IMR-90 (cell line): ENCODE results near the gene ARMC3. TPM values are rescaled to one million over a fixed set of nuclear protein-coding genes. Genes with fewer than 3 reads are reported as not detected.

ENCODE experiments used
- ATAC-seq: fragments of 200-7000 bp; cut with Tn5 transposase; 2 replicates; pipeline ENCODE4 v1.9.1; 2020; ENCODE audit warnings: low read depth, mild to moderate bottlenecking, moderate library complexity
- BruUV-seq: library from RNA; stranded (reverse); fragments of 400-500 nt; replicated peaks from 2 replicates; lab custom pipeline; 2021; lab: Mats Ljungman, UMichigan
- CTCF ChIA-PET: fragments of 300-600 bp; formaldehyde crosslinking; extraction: SDS; loops from one replicate; lab custom pipeline; 2021; ENCODE audit warnings: antibody characterized with exemption; lab: Yijun Ruan, JAX
- POLR2A ChIA-PET: fragments of 300-600 bp; sonication (Branson Sonifier 250); formaldehyde crosslinking; loops from one replicate; lab custom pipeline; 2022; ENCODE audit warnings: antibody characterized with exemption; ENCODE audit not compliant: unreplicated experiment; lab: Charles Lee
- DNase-seq: peaks from one replicate; pipeline ENCODE4 v3.0.0; 2013
- H2AFZ ChIP-seq: replicated peaks from 2 replicates; pipeline ENCODE3; 2013; ENCODE audit warnings: low read length, mild to moderate bottlenecking; ENCODE audit not compliant: poor library complexity
- H2AK5ac ChIP-seq: 2 replicates; pipeline ENCODE4 v1.6.1; 2013; ENCODE audit warnings: low read depth, low read length, inconsistent platforms
- H2AK9ac ChIP-seq: replicated peaks from 2 replicates; pipeline ENCODE3; 2013; ENCODE audit warnings: mild to moderate bottlenecking, low read depth, low read length, moderate library complexity; ENCODE audit not compliant: poor library complexity
- H2BK120ac ChIP-seq: 2 replicates; pipeline ENCODE4 v1.6.1; 2013; ENCODE audit warnings: low read depth, low read length, inconsistent platforms
- H2BK15ac ChIP-seq: 3 replicates; pipeline ENCODE4 v1.6.1; 2013; ENCODE audit warnings: low read depth, low read length, inconsistent platforms
- H2BK20ac ChIP-seq: 2 replicates; pipeline ENCODE4 v1.6.1; 2013; ENCODE audit warnings: low read depth, mild to moderate bottlenecking, inconsistent platforms, low read length, moderate library complexity
- H2BK5ac ChIP-seq: 2 replicates; pipeline ENCODE4 v1.6.1; 2013; ENCODE audit warnings: mild to moderate bottlenecking, low read depth, low read length, inconsistent platforms; ENCODE audit not compliant: poor library complexity, severe bottlenecking
- H3K14ac ChIP-seq: replicated peaks from 2 replicates; pipeline ENCODE4 v1.6.1; 2013; ENCODE audit warnings: low read depth, low read length, inconsistent platforms
- H3K18ac ChIP-seq: 2 replicates; pipeline ENCODE4 v1.6.1; 2013; ENCODE audit warnings: low read depth, low read length, control low read depth
- H3K23ac ChIP-seq: 2 replicates; pipeline ENCODE4 v1.6.1; 2013; ENCODE audit warnings: low read depth, low read length, inconsistent platforms
- H3K27ac ChIP-seq: 2 replicates; pipeline ENCODE4 v1.5.1; 2013; ENCODE audit warnings: mild to moderate bottlenecking, control low read depth, low read length; ENCODE audit not compliant: insufficient read depth
- H3K27me3 ChIP-seq: 2 replicates; pipeline ENCODE4 v1.6.1; 2013; ENCODE audit warnings: low read length; ENCODE audit not compliant: control insufficient read depth, insufficient read depth
- H3K36me3 ChIP-seq: 2 replicates; pipeline ENCODE4 v1.6.1; 2013; ENCODE audit warnings: low read length, mixed read lengths; ENCODE audit not compliant: control insufficient read depth, insufficient read depth
- H3K4ac ChIP-seq: 2 replicates; pipeline ENCODE4 v1.6.1; 2013; ENCODE audit warnings: low read depth, low read length, inconsistent platforms
- H3K4me1 ChIP-seq: 2 replicates; pipeline ENCODE4 v1.6.1; 2013; ENCODE audit warnings: low read length, mixed read lengths; ENCODE audit not compliant: control insufficient read depth, insufficient read depth
- H3K4me2 ChIP-seq: 2 replicates; pipeline ENCODE4 v1.6.1; 2013; ENCODE audit warnings: low read depth, mild to moderate bottlenecking, control low read depth, low read length, moderate library complexity
- H3K4me3 ChIP-seq: 2 replicates; pipeline ENCODE4 v1.5.1; 2013; ENCODE audit warnings: low read depth, mild to moderate bottlenecking, control low read depth, low read length, moderate library complexity; ENCODE audit not compliant: insufficient read depth
- H3K56ac ChIP-seq: 2 replicates; pipeline ENCODE4 v1.6.1; 2013; ENCODE audit warnings: low read length, inconsistent platforms; ENCODE audit not compliant: insufficient read depth; ENCODE audit errors: extremely low read depth
- H3K79me1 ChIP-seq, 2 experiments: 2 replicates each; pipeline ENCODE4 v1.6.1; 2013; ENCODE audit warnings: low read length in 2 of 2, inconsistent platforms in 1 of 2, low read depth in 1 of 2
- H3K9ac ChIP-seq: 2 replicates; pipeline ENCODE4 v1.6.1; 2013; ENCODE audit warnings: low read depth, low read length, control low read depth
- H3K9me1 ChIP-seq: 2 replicates; pipeline ENCODE4 v1.6.1; 2013; ENCODE audit warnings: low read length, inconsistent platforms; ENCODE audit not compliant: insufficient read depth
- H3K9me3 ChIP-seq: 2 replicates; pipeline ENCODE4 v1.6.1; 2013; ENCODE audit warnings: low read length; ENCODE audit not compliant: control insufficient read depth, insufficient read depth
- H4K20me1 ChIP-seq: 2 replicates; pipeline ENCODE4 v1.6.1; 2013; ENCODE audit warnings: low read length, inconsistent platforms; ENCODE audit not compliant: insufficient read depth
- H4K5ac ChIP-seq: 2 replicates; pipeline ENCODE4 v1.6.1; 2013; ENCODE audit warnings: mild to moderate bottlenecking, low read depth, low read length, control low read depth
- H4K8ac ChIP-seq, 2 experiments: 2 replicates each; pipeline ENCODE4 v1.6.1; 2013; ENCODE audit warnings: low read depth in 2 of 2, low read length in 2 of 2, control low read depth in 1 of 2, inconsistent platforms in 1 of 2
- H4K91ac ChIP-seq: 2 replicates; pipeline ENCODE4 v1.6.1; 2013; ENCODE audit warnings: low read depth, low read length, inconsistent platforms; ENCODE audit not compliant: insufficient read depth
- BHLHE40 ChIP-seq: fragments of 150-350 bp; IDR thresholded peaks from 2 replicates; pipeline ENCODE4 v1.6.1; 2016; ENCODE audit warnings: mild to moderate bottlenecking, low read depth, low read length
- CEBPB ChIP-seq: IDR thresholded peaks from 2 replicates; pipeline ENCODE4 v1.6.1; 2012; ENCODE audit warnings: low read depth, low read length, improper control_type of control experiment
- CHD1 ChIP-seq: IDR thresholded peaks from 2 replicates; pipeline ENCODE4 v1.6.1; 2012; ENCODE audit warnings: low read depth, low read length, improper control_type of control experiment
- CTCF ChIP-seq: conservative IDR thresholded peaks from 2 replicates; pipeline ENCODE4 v1.5.1; 2012; ENCODE audit warnings: mild to moderate bottlenecking, low read depth, low read length, improper control_type of control experiment
- FOS ChIP-seq: fragments of 150-350 bp; IDR thresholded peaks from 2 replicates; pipeline ENCODE4 v1.6.1; 2016; ENCODE audit warnings: low read depth, low read length
- MAFK ChIP-seq: IDR thresholded peaks from 2 replicates; pipeline ENCODE4 v1.6.1; 2012; ENCODE audit warnings: low read depth, low read length, improper control_type of control experiment
- MXI1 ChIP-seq: IDR thresholded peaks from 2 replicates; pipeline ENCODE4 v1.6.1; 2012; ENCODE audit warnings: low read depth, mild to moderate bottlenecking, low read length, moderate library complexity, borderline replicate concordance
- POLR2A ChIP-seq: IDR thresholded peaks from 2 replicates; pipeline ENCODE4 v1.6.1; 2012; ENCODE audit warnings: mild to moderate bottlenecking, low read depth, low read length
- RCOR1 ChIP-seq: IDR thresholded peaks from 2 replicates; pipeline ENCODE4 v1.6.1; 2012; ENCODE audit warnings: mild to moderate bottlenecking, low read length, improper control_type of control experiment; ENCODE audit not compliant: insufficient replicate concordance
- RFX5 ChIP-seq: IDR thresholded peaks from 2 replicates; pipeline ENCODE4 v1.8.0; 2012; ENCODE audit warnings: low read depth, mild to moderate bottlenecking, low read length, moderate library complexity
- USF2 ChIP-seq: fragments of 150-350 bp; IDR thresholded peaks from 2 replicates; pipeline ENCODE4 v1.6.1; 2017; ENCODE audit warnings: mild to moderate bottlenecking, antibody characterized with exemption, low read length, low read depth
- WGBS, 2 experiments: methylation state at CpG; one replicate each; pipeline versions ENCODE4 v1.1.5 to v1.1.7; 2013; ENCODE audit warnings: missing lambda C conversion rate in 2 of 2; ENCODE audit not compliant: insufficient read length in 1 of 2; ENCODE audit errors: extremely low coverage in 2 of 2; 5-methylcytosine and 5-hydroxymethylcytosine counted together
- dilution Hi-C: fragments of 300-500 bp; cut with HindIII; formaldehyde crosslinking; loops from one replicate; pipeline ENCODE4 v1.14.3; 2018; ENCODE audit warnings: low sequenced_read_pairs; ENCODE audit not compliant: unreplicated experiment
- in situ Hi-C: fragments of 300-500 bp; cut with MboI; formaldehyde crosslinking; loops from 3 replicates; pipeline ENCODE4 v1.14.3; 2019; ENCODE audit warnings: low sequenced_read_pairs, inconsistent platforms, mixed read lengths
- intact Hi-C: fragments of 100-400 bp; cut with micrococcal nuclease; formaldehyde crosslinking; loops from 2 replicates; pipeline ENCODE4 v1.10.0; 2022
- polyA plus RNA-seq, 3 experiments: library from polyadenylated mRNA; depleted of rRNA; stranded (reverse); fragments of >200 nt; gene quantifications; 2 replicates each; pipeline ENCODE4 v1.2.3, GENCODE V29; 2012; ENCODE audit warnings: low replicate concordance in 1 of 3
- total RNA-seq: library from RNA; depleted of rRNA; stranded (reverse); fragments of >200 nt; gene quantifications from 2 replicates; pipeline ENCODE4 v1.2.3, GENCODE V29; 2012

Gene ARMC3
- total and polyA plus RNA-seq, 2 of the 4 experiments (the other 2 are of a cell fraction) = not detected

GRCh38 chr10:23040002-23040401, 112.1 kb downstream of the ARMC3 start:
- H4K8ac ChIP-seq = no peak overlapping the region
- POLR2A ChIA-PET = no interaction called here
- H4K91ac ChIP-seq = no peak overlapping the region
- no peak overlapping the region for H3K4me2 ChIP-seq
- H3K23ac ChIP-seq = no peak overlapping the region
- WGBS, 2 experiments = 100% methylated on average over 1 of the region's 2 CpGs; no CpG with 5 or more reads in 1 of the 2 experiments
- no peak overlapping the region for H3K4ac ChIP-seq
- TF ChIP-seq POLR2A (no peak), MAFK (no peak), CTCF (no peak), CHD1 (no peak), USF2 (no peak), CEBPB (no peak), RCOR1 (no peak), FOS (no peak), MXI1 (no peak), RFX5 (no peak), BHLHE40 (no peak)
- no peak overlapping the region for H2BK120ac ChIP-seq
- no peak overlapping the region for H3K4me3 ChIP-seq
- no peak for ATAC-seq
- dilution Hi-C loops (no loop called here), intact Hi-C loops (no loop called here), in situ Hi-C loops (no loop called here)
- no peak overlapping the region for H2BK20ac ChIP-seq
- no peaks in the 10 kb centered on the region for H3K9me1 ChIP-seq
- no peak overlapping the region for H2BK5ac ChIP-seq
- H3K27ac ChIP-seq = no peak overlapping the region
- no peaks in the 10 kb centered on the region for H3K27me3 ChIP-seq
- H3K36me3 ChIP-seq = no peaks in the 10 kb centered on the region
- no peaks in the 10 kb centered on the region for H4K20me1 ChIP-seq
- no peak overlapping the region for H2AK5ac ChIP-seq
- no peak overlapping the region for H2AFZ ChIP-seq
- H3K14ac ChIP-seq = no peak overlapping the region
- H3K18ac ChIP-seq = no peak overlapping the region
- no peaks in the 10 kb centered on the region for H3K79me1 ChIP-seq
- H4K5ac ChIP-seq = no peak overlapping the region
- no peaks in the 10 kb centered on the region for H3K9me3 ChIP-seq
- no peak overlapping the region for H3K56ac ChIP-seq
- CTCF ChIA-PET = no interaction called here
- no peak overlapping the region for H3K9ac ChIP-seq
- H2AK9ac ChIP-seq = no peak overlapping the region
- no peak for DNase-seq
- H2BK15ac ChIP-seq = no peak overlapping the region
- H3K4me1 ChIP-seq = no peaks in the 10 kb centered on the region
- no TSS peak for BruUV-seq
